ENCODE measurements around the gene ATP5F1D. TPM values are rescaled to one million over a fixed set of nuclear protein-coding genes. Genes with fewer than 3 reads are reported as not detected.

Gene ATP5F1D
- total RNA-seq, 1 experiment from 2014 or later = 179 TPM

DNA sequence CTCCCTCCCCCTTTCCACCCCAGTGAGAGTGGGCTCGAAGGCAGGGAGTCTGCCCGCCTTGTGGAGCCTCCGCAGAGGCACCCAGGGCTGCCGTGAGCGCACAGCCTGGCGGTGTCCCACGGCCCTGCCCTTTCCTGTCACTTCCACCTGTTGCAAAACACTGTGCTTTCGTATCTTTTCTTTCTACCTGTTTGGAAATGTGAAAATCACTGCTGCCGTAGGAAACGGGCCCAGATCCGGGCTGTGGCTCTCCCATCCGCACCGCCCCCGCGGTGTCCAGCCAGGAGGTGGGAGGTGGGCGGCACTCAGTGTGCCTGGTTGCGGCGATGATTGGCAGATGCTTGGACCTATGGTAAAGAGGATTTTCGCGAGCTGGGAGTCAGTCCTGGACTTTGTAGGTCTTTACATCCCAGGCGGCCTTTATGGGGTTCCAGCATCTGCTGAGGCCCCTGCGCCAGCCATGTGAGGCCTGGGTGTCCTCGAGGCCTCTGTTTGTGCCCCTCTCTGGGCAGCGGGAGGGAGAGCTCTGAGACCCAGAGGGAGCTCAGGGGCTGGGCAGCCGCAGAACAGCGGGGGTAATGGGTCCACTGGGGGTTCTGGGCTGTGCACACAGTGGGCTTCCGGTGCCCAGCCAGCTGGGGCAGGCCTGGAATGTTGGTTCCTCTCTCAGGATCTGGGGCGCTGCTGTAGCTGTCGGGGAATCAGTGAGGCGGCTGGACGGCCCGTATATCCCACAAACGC lies 29.9 kb upstream of the ATP5F1D start:
- Histone ChIP-seq H3K9ac (ENCODE audit: extremely low read depth, insufficient read length, low read length) (no peak overlapping the region), H2BK120ac (ENCODE audit: low read depth, low read length, poor library complexity, severe bottlenecking) (no peak overlapping the region), H3K18ac (ENCODE audit: insufficient read length, low read depth, low read length) (no peak overlapping the region), H3K9me3 (ENCODE audit: control insufficient read depth, low read depth, low read length) (no peaks in the 10 kb centered on the region), H3K23ac (ENCODE audit: insufficient read length, low read depth, low read length) (no peak overlapping the region), H3K27ac (ENCODE audit: insufficient read length, low read depth, low read length) (no peak overlapping the region), H2BK15ac (ENCODE audit: low read depth, low read length) (no peak overlapping the region), H4K5ac (ENCODE audit: insufficient read length, low read depth, low read length) (no peak overlapping the region), H3K27me3 (ENCODE audit: insufficient read depth, low read length) (no peaks in the 10 kb centered on the region), H2BK5ac (ENCODE audit: insufficient read length, low read length) (no peak overlapping the region), H3K79me1 (ENCODE audit: insufficient read depth, low read depth, low read length, poor library complexity, severe bottlenecking) (peaks cover 13% of the 10 kb centered on the region), H3K4me1 (ENCODE audit: insufficient read depth, low read length) (no peaks in the 10 kb centered on the region), H3K14ac (ENCODE audit: insufficient read depth, low read length) (peak overlapping the region; percentile 48; the same call in 1 of the 2 replicates), H4K8ac (replicated peaks; ENCODE audit: insufficient read length, low read depth, low read length) (no peak overlapping the region), H2AK5ac (ENCODE audit: insufficient read length, low read length) (no peak overlapping the region), H3K23me2 (ENCODE audit: insufficient read length, low read depth, low read length, poor library complexity, severe bottlenecking) (peaks cover 10% of the 10 kb centered on the region), H2AFZ (ENCODE audit: low read length) (no peak overlapping the region), H3T11ph (ENCODE audit: low read length) (no peak overlapping the region), H2BK20ac (ENCODE audit: low read depth, low read length, poor library complexity, severe bottlenecking) (no peak overlapping the region), H3K4me2 (ENCODE audit: insufficient read depth, insufficient read length, low read length) (no peak overlapping the region), H4K91ac (ENCODE audit: insufficient read length, low read depth, low read length) (no peak overlapping the region), H3K56ac (ENCODE audit: insufficient read length, low read depth, low read length) (no peak overlapping the region), H2BK12ac (ENCODE audit: insufficient read length, low read depth, low read length) (no peak overlapping the region), H3K79me2 (ENCODE audit: insufficient read depth, low read length) (peaks cover 46% of the 10 kb centered on the region; the same call in 1 of the 2 replicates), H3K4ac (ENCODE audit: low read depth, low read length) (no peak overlapping the region; the same call in 1 of the 2 replicates), H4K20me1 (ENCODE audit: control insufficient read depth, insufficient read depth, insufficient read length) (peaks cover 4% of the 10 kb centered on the region)
- no peak overlapping the region for H3K4me3 Mint-ChIP-seq
- H3K27ac Mint-ChIP-seq = peak overlapping the region in 2 of 3 experiments; percentile 61 to 89; a peak in 4 of 7 replicates
- no peaks in the 10 kb centered on the region for H3K9me3 Mint-ChIP-seq
- no CpG with 5 or more reads among the region's 33 CpGs for WGBS (ENCODE audit: extremely low coverage, insufficient read length, low lambda C conversion rate)
- TF ChIP-seq CTCF (conservative IDR thresholded peaks at IDR 0.05) = no peak
- peaks cover 8 to 31% (median 27%) of the 10 kb centered on the region in 3 experiments for H3K36me3 Mint-ChIP-seq (ENCODE audit: insufficient read depth in 1 of 3, low read depth in 3 of 3)
- no peaks in the 10 kb centered on the region for H3K27me3 Mint-ChIP-seq (ENCODE audit: low read depth)
- DNase-seq = peak; percentile 79
- H3K4me1 Mint-ChIP-seq = peaks cover 31 to 44% of the 10 kb centered on the region in 2 experiments

Measured in H9 (cell line).